Type B pancreatic cell (in vitro differentiated cells): ENCODE results near the gene PGC. TPM values are rescaled to one million over a fixed set of nuclear protein-coding genes. Genes with fewer than 3 reads are reported as not detected.

Experiments
- DNase-seq: peaks from one replicate; pipeline ENCODE4 v3.0.0; 2021; ENCODE audit warnings: mixed read lengths; ENCODE audit not compliant: unreplicated experiment; ENCODE audit errors: extremely low spot score
- H3K27ac Mint-ChIP-seq: 2 replicates; pipeline ENCODE4 v1.8.0; 2021; ENCODE audit warnings: mild to moderate bottlenecking, mixed read lengths
- H3K27me3 Mint-ChIP-seq: 2 replicates; pipeline ENCODE4 v1.8.0; 2021; ENCODE audit warnings: mixed read lengths
- H3K36me3 Mint-ChIP-seq: 2 replicates; pipeline ENCODE4 v1.8.0; 2021; ENCODE audit warnings: mixed read lengths
- H3K4me1 Mint-ChIP-seq: one replicate; pipeline ENCODE4 v1.8.0; 2021; ENCODE audit warnings: mixed read lengths; ENCODE audit not compliant: unreplicated experiment
- H3K4me3 Mint-ChIP-seq: 2 replicates; pipeline ENCODE4 v1.8.0; 2021; ENCODE audit warnings: mild to moderate bottlenecking, mixed read lengths
- H3K9me3 Mint-ChIP-seq: 2 replicates; pipeline ENCODE4 v1.8.0; 2021; ENCODE audit warnings: mixed read lengths
- CTCF ChIP-seq: fragments of 200-600 bp; sonication (generic); conservative IDR thresholded peaks from 2 replicates; pipeline ENCODE4 v1.5.0; 2021; ENCODE audit warnings: antibody characterized with exemption, mild to moderate bottlenecking
- total RNA-seq: library from RNA; stranded (reverse); gene quantifications from 2 replicates; pipeline ENCODE4 v1.2.1, GENCODE V29; 2021; ENCODE audit warnings: low replicate concordance

Gene PGC
- total RNA-seq, 1 donor from 2014 or later: 56.6 TPM

DNA sequence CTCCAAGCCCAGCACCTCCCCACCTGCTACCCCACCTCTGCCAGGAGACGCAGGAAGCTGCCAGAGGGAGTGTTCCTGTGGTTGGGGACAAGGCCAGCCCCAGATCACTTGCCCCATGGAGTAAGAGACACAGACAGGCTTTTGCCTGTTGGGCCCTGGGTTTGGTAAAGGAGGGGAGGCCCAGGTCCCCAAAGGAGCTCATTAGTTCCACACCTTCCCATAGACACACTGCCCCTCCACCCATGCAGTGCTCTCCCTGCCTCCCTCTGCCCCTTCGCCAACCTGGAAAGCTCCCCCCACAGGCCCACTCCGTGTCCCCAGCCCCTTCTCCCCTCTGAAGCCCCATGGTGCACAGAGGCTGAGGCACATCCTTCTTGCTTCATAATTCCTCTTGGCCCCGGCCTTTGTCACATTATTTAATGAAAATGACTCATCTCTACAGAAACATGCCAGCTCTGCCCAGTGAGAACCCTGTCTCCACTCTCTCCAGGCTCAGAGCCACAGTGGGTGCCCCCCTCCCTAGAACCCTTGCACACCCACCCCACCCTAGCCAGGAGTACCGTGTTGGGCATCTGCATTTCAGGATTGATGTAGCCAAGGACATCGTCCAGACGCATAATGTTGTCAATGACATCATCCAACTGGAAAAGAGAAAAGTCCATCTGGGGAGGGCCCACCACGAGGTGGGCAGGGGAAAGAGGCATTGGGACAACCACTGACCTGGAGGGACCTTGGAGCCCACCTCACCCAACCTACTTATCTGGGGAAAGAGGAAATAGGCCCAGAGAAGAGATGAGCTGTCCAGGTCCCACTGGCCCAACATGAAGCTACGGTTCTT lies 57.8 kb downstream of the PGC start:
- no peak overlapping the region for H3K27ac Mint-ChIP-seq
- no peak for TF ChIP-seq CTCF
- H3K4me3 Mint-ChIP-seq: no peak overlapping the region
- H3K36me3 Mint-ChIP-seq: no peaks in the 10 kb centered on the region
- DNase-seq: no peak
- H3K9me3 Mint-ChIP-seq: no peaks in the 10 kb centered on the region
- H3K4me1 Mint-ChIP-seq: peaks cover 10% of the 10 kb centered on the region
- peaks cover 19% of the 10 kb centered on the region for H3K27me3 Mint-ChIP-seq

GRCh38 chr6:41688256-41688965 lies 58.8 kb downstream of the PGC start:
- Mint-ChIP-seq H3K4me1 (peaks cover 15% of the 10 kb centered on the region), H3K9me3 (no peaks in the 10 kb centered on the region)
- TF ChIP-seq CTCF: no peak

GRCh38 chr6:41687501-41688175 lies 59.6 kb downstream of the PGC start:
- H3K9me3 Mint-ChIP-seq: no peaks in the 10 kb centered on the region
- H3K4me3 Mint-ChIP-seq: no peak overlapping the region
- no peak for DNase-seq
- peaks cover 17% of the 10 kb centered on the region for H3K4me1 Mint-ChIP-seq
- H3K36me3 Mint-ChIP-seq: no peaks in the 10 kb centered on the region
- TF ChIP-seq CTCF: no peak
- H3K27me3 Mint-ChIP-seq: peaks cover 19% of the 10 kb centered on the region
- H3K27ac Mint-ChIP-seq: no peak overlapping the region

More at GRCh38 chr6:41688256-41688965, 58.8 kb downstream of the PGC start:
- DNase-seq: no peak
- Mint-ChIP-seq H3K4me3 (no peak overlapping the region), H3K36me3 (no peaks in the 10 kb centered on the region), H3K27ac (peak overlapping the region; percentile 17), H3K27me3 (peaks cover 19% of the 10 kb centered on the region)

Other genes with a start within 250 kb of the PGC start
- 62.2 and 100 TPM in 2 replicates for gene FOXP4, start 201.0 kb downstream of the PGC start, total RNA-seq
- gene MDFI, start 108.9 kb downstream of the PGC start, total RNA-seq: 53.9 and 94.5 TPM in 2 replicates
- gene TFEB, start 11.8 kb downstream of the PGC start, total RNA-seq: 4.6 and 6.2 TPM in 2 replicates
- 2.2 and 7.0 TPM in 2 replicates for gene FRS3, start 32.5 kb upstream of the PGC start, total RNA-seq
- 2.1 and 2.8 TPM in 2 replicates for gene PRICKLE4, start 33.4 kb upstream of the PGC start, total RNA-seq
- 193 and 203 TPM in 2 replicates for gene TOMM6, start 40.3 kb upstream of the PGC start, total RNA-seq
- 2.9 and 13.2 TPM in 2 replicates for gene USP49, start 148.0 kb upstream of the PGC start, total RNA-seq
- gene MED20, start 173.7 kb upstream of the PGC start, total RNA-seq: 31.8 and 35.7 TPM in 2 replicates
- 32.3 and 36.5 TPM in 2 replicates for gene BYSL, start 174.1 kb upstream of the PGC start, total RNA-seq
- gene CCND3, start 194.4 kb upstream of the PGC start, total RNA-seq: 60.4 and 172 TPM in 2 replicates